Muscle layer of duodenum (tissue), 2 donors: Measurements from ENCODE around the gene SGSM1.

Source experiments
- H3K27ac ChIP-seq: one replicate; pipeline ENCODE4 v1.7.0; 2013; ENCODE audit warnings: mild to moderate bottlenecking, low read length
- H3K27me3 ChIP-seq: one replicate; pipeline ENCODE4 v1.7.0; 2013; ENCODE audit warnings: low read depth, mild to moderate bottlenecking, control low read depth, low read length
- H3K36me3 ChIP-seq, 2 donors: one replicate each; pipeline ENCODE4 v1.7.0; 2013; ENCODE audit warnings: low read length in 2 of 2, control low read depth in 1 of 2, mild to moderate bottlenecking in 1 of 2; ENCODE audit not compliant: insufficient read depth in 2 of 2, control insufficient read depth in 1 of 2
- H3K4me1 ChIP-seq, 2 donors: one replicate each; pipeline ENCODE4 v1.7.0; 2013; ENCODE audit warnings: low read length in 2 of 2, mild to moderate bottlenecking in 2 of 2, control low read depth in 1 of 2, moderate library complexity in 1 of 2; ENCODE audit not compliant: insufficient read depth in 2 of 2, control insufficient read depth in 1 of 2
- H3K4me3 ChIP-seq, 2 donors: one replicate each; pipeline ENCODE4 v1.7.0; 2013; ENCODE audit warnings: low read length in 2 of 2, low read depth in 1 of 2, mild to moderate bottlenecking in 1 of 2
- H3K9me3 ChIP-seq, 2 donors: one replicate each; pipeline ENCODE4 v1.7.0; 2013; ENCODE audit warnings: low read length in 2 of 2, control low read depth in 1 of 2, mild to moderate bottlenecking in 1 of 2; ENCODE audit not compliant: control insufficient read depth in 1 of 2
- donor health status: healthy.

SGSM1 gene

GRCh38 chr22:24845041-24845898 is 39.3 kb downstream of the SGSM1 start:
- H3K4me3 ChIP-seq, result no peak overlapping the region
- no peaks in the 10 kb centered on the region for H3K9me3 ChIP-seq
- peaks cover 0 to 3% of the 10 kb centered on the region in 2 donors for H3K36me3 ChIP-seq
- no peaks in the 10 kb centered on the region for H3K27me3 ChIP-seq
- no peaks in the 10 kb centered on the region for H3K4me1 ChIP-seq
- H3K27ac ChIP-seq, result no peak overlapping the region

- H3K27me3 ChIP-seq, result no peaks in the 10 kb centered on the region
- peaks cover 0 to 3% of the 10 kb centered on the region in 2 donors for H3K36me3 ChIP-seq
- H3K9me3 ChIP-seq, result no peaks in the 10 kb centered on the region
- no peak overlapping the region for H3K4me3 ChIP-seq
- no peak overlapping the region for H3K27ac ChIP-seq
- H3K4me1 ChIP-seq, result no peaks in the 10 kb centered on the region
Measured at GRCh38 chr22:24847490-24847889, 41.5 kb downstream of the SGSM1 start.

GRCh38 chr22:24848559-24849168 is 42.7 kb downstream of the SGSM1 start:
- Histone ChIP-seq H3K27ac (no peak overlapping the region), H3K9me3 (no peaks in the 10 kb centered on the region), H3K36me3 (peaks cover 0 to 3% of the 10 kb centered on the region in 2 donors), H3K4me3 (no peak overlapping the region), H3K27me3 (no peaks in the 10 kb centered on the region), H3K4me1 (no peaks in the 10 kb centered on the region)

- Histone ChIP-seq H3K9me3 (no peaks in the 10 kb centered on the region), H3K27ac (no peak overlapping the region), H3K27me3 (no peaks in the 10 kb centered on the region), H3K4me1 (no peaks in the 10 kb centered on the region), H3K36me3 (peaks cover 0 to 26% of the 10 kb centered on the region in 2 donors), H3K4me3 (no peak overlapping the region)
Measured at GRCh38 chr22:24855794-24856193, 49.8 kb downstream of the SGSM1 start.

- no peaks in the 10 kb centered on the region for H3K4me1 ChIP-seq
- peaks cover 0 to 26% of the 10 kb centered on the region in 2 donors for H3K36me3 ChIP-seq
- H3K27me3 ChIP-seq, result no peaks in the 10 kb centered on the region
- no peak overlapping the region for H3K4me3 ChIP-seq
- no peak overlapping the region for H3K27ac ChIP-seq
- no peaks in the 10 kb centered on the region for H3K9me3 ChIP-seq
Measured at GRCh38 chr22:24857576-24857975, 51.6 kb downstream of the SGSM1 start.

GRCh38 chr22:24859587-24859986 is 53.6 kb downstream of the SGSM1 start:
- H3K27ac ChIP-seq, result no peak overlapping the region
- H3K27me3 ChIP-seq, result no peaks in the 10 kb centered on the region
- H3K4me3 ChIP-seq, result no peak overlapping the region
- peaks cover 0 to 26% of the 10 kb centered on the region in 2 donors for H3K36me3 ChIP-seq
- H3K4me1 ChIP-seq, result no peaks in the 10 kb centered on the region
- H3K9me3 ChIP-seq, result no peaks in the 10 kb centered on the region

GRCh38 chr22:24865508-24865907 is 59.5 kb downstream of the SGSM1 start:
- Histone ChIP-seq H3K4me1 (no peaks in the 10 kb centered on the region), H3K4me3 (no peak overlapping the region), H3K27me3 (no peaks in the 10 kb centered on the region), H3K9me3 (no peaks in the 10 kb centered on the region), H3K27ac (no peak overlapping the region), H3K36me3 (no peaks in the 10 kb centered on the region)

- H3K36me3 ChIP-seq, result peaks cover 0 to 5% of the 10 kb centered on the region in 2 donors
- no peaks in the 10 kb centered on the region for H3K9me3 ChIP-seq
- H3K4me1 ChIP-seq, result no peaks in the 10 kb centered on the region
- H3K27ac ChIP-seq, result no peak overlapping the region
- no peaks in the 10 kb centered on the region for H3K27me3 ChIP-seq
- no peak overlapping the region for H3K4me3 ChIP-seq
Measured at GRCh38 chr22:24867323-24868022, 61.5 kb downstream of the SGSM1 start.

GRCh38 chr22:24868979-24869378 is 63.0 kb downstream of the SGSM1 start:
- Histone ChIP-seq H3K9me3 (no peaks in the 10 kb centered on the region), H3K4me1 (no peaks in the 10 kb centered on the region), H3K27me3 (no peaks in the 10 kb centered on the region), H3K4me3 (no peak overlapping the region), H3K27ac (no peak overlapping the region), H3K36me3 (peaks cover 0 to 5% of the 10 kb centered on the region in 2 donors)

GRCh38 chr22:24871611-24872205 is 65.7 kb downstream of the SGSM1 start:
- Histone ChIP-seq H3K4me1 (no peaks in the 10 kb centered on the region), H3K9me3 (peaks cover 0 to 7% of the 10 kb centered on the region in 2 donors), H3K36me3 (peaks cover 0 to 11% of the 10 kb centered on the region in 2 donors), H3K27ac (no peak overlapping the region), H3K27me3 (no peaks in the 10 kb centered on the region), H3K4me3 (no peak overlapping the region)

- Histone ChIP-seq H3K9me3 (peaks cover 0 to 10% of the 10 kb centered on the region in 2 donors), H3K36me3 (peaks cover 0 to 11% of the 10 kb centered on the region in 2 donors), H3K4me1 (no peaks in the 10 kb centered on the region), H3K27me3 (no peaks in the 10 kb centered on the region), H3K4me3 (no peak overlapping the region), H3K27ac (no peak overlapping the region)
Measured at GRCh38 chr22:24873226-24873625, 67.2 kb downstream of the SGSM1 start.
